Stimulated activated CD4-positive, alpha-beta T cell treated with anti-CD3 and anti-CD28 coated beads, TNF-alpha, amount 100 ng/mL, for 1 hour (primary cell): ENCODE data around the gene COBL.

Experiments
- DNase-seq, 3 donors: peaks; one replicate each; pipeline ENCODE4 v3.0.0-alpha.2; 2020; ENCODE audit warnings: low read depth in 3 of 3, low spot score in 1 of 3

COBL gene

DNA sequence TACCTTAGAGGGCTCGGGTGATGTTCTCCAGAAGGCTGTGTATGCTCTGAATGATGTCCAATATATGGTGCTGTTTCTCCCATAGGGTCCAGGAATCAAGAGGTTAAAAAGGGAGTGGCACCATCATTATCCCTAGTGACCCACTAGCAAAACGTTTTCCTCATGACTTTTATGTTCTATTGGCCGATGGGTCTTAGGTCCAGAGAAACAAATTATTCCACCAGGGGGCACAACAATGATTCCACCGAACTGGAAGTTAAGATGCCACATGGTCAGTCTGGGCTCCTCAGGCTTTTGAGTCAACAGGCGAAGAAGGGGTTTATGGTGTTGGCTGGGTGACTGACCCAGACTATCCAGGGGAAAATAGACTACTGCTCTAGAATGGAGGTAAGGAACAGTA is 256.1 kb downstream of the COBL start:
- DNase-seq: no peak

DNA sequence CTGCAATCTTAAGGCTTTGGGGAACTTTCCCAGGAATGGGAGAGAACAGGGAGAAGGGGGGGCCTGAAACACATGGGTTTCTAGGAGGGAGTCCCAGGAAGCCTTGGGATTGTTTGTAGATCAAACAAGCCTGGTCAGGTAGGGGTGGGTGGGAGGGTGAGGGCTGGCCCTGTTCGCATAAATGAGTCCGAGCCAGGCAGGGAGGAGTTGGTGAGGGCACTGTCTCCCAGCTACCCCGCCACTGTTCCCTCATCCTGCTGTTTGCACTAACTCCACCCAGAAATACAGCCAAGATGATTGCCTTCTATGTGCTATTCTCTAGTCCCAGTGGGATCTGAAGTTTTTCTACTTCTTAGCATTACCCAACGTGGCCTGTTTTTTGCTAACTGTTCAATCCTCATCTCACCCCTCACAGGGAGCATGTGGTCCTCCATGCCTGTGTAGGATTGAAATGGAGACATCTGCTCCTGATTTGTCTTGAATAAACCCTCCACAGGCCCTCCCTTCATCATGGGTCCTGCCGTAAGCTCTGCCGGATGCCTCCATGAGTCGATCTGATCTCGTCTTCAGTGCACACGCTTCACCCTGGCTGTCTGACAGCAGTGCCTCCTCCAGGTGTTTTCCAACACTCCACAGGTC is 257.0 kb downstream of the COBL start:
- no peak for DNase-seq

DNA sequence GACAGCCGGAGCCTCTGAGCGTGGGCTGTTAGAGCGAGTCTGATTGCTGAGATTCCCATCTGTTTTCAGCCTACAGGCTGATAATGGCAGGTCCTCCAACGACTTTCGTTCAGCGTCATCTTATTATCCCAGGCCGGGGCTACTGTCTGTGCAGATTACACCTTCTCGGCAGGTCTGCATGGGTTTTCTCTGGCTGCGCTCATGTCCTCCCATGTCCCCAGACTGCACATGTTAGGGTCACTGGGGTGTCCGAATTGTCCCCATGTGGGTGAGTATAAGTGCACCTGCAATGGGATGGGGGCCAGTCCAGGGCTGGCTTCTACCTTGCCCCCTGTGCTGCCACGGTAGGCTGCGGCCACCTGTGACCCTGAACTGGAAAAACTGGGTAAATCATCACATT is 257.8 kb downstream of the COBL start:
- DNase-seq: no peak

DNA sequence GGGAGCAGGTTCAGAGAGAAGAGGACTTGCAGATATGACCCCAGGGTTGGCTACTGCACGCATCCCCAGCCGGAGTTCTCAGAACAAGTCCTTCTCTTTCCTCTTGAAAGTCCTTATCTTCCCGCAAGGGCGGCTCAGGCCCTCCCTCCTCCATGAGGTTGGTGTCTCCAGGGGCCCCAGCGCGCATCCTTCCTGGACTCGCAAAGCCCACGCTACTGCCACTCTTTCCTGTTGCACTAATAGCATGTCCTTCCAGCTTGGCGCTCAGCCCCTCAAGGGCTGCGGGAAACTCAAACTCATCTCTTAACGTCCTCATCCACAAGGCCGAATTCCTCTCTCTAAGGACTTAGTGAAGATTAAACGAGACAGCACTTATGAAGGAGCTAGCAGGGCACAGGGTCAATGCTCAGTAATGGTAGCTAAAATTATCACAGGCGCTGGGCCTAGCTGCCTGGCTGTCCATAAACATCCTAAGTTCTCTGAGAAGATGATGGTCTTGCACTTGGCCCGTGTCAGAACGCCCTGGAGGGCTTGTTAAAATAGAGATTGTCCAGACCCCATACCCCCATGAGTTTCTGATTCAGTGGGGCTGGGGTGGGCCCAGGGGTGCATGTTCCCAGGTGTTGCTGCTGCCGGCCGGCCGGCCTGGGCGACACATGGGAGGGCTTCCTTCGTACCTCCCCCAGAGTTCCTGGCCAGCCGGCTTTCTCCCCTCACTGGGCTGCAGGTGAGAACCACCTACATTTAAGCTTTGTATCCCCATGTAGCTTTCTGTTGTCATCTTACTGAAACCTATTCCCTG is 261.4 kb downstream of the COBL start:
- no peak for DNase-seq

DNA sequence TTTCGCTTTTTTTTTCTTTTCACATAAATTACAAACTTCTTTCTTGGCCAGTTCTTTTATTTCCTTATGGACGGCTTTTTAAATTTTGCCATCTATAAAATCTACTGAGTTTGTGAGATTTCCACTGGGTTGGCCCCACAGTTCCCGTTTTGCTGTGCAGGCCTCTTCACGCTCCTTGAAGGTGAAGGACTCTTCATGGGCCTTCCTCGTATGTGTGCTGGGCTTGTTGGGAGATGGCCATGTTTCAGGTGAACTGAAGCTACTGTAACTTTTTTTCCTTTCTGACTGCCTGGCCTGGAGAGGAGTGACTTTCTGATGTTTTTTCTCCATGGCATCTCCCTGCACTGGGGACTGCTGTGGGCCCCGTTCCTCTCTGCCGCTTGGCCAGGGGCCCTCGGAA is 262.4 kb downstream of the COBL start:
- no peak for DNase-seq

DNA sequence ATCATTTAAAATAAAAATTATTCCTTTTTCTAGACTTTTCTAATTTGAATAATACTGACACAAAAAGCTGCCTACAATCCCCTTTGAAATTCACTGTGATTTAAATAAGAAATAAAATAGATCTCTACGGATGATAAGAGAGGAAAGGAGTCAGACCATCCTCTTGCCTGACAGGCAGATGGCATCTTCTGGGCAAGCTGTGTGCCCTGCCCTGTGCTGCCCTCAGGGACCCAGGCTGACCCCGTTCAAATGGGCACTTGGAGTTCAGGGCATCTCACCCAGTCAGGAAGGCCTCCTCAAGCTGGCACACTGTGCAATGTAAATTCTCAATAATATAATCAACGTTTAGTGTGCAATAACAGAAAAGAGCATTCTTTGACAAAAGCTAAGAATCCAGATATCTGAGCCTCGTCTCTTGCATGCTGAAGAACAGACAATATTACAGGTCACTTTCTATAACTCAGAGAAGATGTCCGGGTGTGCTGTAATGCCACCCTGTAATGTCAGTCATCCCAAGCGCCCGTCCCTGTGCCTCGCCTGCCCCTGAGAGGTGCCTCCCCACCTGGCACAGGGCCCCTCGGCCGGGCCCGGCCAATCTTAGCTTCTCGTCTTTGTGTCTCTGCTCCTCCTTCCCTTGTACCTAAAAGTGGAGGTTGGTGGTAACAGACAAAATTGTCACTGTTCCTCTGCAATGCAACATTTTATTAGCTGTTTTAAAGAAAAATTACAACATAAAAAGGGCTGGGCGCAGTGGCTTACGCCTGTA is 263.3 kb downstream of the COBL start:
- DNase-seq: no peak

DNA sequence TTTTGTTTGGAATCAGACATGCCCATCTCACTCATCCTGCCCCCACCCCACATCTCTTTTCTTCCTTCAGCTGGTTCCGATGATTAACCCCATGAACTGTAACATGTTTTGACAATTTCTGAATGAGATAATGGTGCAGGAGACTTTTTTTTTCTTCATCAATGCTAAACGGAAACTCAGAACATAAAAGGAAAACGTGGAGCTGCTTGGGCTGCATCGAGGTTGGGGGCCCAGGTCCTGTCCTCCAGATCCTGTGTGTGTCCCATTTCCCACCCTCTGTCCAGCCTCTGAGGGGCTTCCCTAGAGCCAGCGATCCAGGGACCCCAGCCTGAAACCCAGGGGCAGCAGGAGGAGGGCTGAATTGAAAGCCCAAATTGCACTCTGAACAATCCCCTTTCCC is 270.1 kb downstream of the COBL start:
- DNase-seq: no peak

DNA sequence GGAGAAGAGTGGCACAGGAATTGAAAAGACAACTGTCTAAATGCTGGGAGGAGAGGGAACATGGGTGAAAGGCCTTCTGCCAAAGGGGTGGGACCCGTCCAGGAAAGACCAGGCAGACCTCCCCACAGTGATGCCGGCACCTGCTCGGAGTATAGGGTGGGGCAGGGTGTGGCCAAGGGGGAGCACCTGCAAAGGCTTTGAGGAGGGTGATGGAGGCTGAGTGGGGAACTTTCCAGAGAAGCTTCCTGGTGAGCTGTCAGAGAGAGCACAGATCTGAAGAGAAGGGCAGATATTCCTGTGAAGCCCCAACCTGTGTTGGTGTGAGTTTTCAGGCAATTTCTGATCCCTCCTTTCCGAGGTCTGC is 270.5 kb downstream of the COBL start:
- DNase-seq: no peak

DNA sequence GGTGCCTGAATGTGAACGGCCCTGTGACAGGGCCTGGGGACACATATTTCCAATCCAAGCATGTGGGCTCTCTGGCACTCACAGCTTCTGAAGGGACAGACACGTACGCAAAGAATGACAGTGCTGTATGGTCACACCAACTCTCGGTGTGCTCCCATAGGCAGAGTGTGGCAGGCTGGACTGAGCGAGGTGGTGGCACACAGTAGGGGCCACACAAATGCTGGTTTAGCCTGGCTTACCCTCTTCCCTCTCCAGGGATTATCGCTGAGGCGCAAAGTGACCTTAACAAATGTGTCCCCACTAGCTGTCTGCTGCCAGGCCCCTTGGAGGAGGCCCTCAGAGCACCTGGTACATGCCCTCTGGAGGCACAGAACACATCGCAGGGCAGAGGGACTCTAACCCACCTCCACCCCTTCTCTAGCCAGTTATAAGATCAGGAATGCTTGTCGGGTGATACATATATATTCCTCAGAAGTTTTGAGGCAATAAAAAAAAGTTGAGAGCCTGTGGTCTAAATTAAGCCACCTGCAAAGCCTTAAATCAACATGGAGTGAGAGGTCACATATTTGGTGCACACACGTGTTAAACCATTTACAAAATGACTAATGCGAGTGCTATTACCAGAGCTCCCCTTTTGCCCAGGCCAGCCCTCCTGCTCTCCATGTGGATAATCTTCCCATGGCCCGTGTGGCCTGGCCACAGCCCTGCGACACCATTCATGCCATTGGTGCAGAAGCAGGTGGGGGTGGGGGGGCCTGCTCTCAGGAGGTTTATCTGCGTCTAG is 271.1 kb downstream of the COBL start:
- DNase-seq: no peak

DNA sequence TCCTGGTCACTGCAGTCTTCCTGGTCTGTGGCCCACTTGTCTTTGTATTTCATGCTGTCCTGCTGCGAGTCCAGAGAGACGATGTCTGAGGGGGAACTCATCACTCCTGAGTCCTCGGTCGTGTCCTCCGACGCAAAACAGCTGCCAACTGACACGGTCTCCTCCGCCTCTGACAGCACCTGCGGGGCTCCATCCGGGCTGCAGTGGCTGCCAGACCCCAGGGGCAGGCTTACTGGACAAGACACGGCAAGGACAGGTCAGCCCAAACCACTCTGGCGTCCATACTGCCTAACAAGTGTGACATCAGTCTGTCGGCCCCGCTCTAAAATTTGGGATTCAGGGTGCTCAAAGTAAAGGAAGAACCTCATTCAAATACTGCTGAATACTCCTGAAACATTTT is 273.1 kb downstream of the COBL start:
- DNase-seq: no peak

DNA sequence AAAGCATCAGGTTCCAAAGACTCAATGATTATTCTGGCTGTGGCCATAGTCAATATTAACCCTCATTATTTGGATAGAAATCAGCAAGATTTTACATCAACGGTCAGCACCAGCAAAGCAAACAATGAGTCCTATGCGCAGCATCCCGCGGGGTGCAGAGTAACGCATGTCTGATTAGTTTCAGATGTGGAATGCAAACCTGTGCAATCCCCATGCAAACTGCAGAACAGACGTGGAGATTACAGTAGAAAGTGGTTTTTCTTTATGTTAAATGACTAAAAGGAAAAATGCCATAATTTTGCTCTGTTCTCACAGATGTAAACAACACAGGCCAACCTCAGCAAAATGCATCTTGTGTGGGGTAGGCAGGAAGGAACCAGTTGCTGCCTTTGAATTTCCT is 275.8 kb downstream of the COBL start:
- DNase-seq: no peak

DNA sequence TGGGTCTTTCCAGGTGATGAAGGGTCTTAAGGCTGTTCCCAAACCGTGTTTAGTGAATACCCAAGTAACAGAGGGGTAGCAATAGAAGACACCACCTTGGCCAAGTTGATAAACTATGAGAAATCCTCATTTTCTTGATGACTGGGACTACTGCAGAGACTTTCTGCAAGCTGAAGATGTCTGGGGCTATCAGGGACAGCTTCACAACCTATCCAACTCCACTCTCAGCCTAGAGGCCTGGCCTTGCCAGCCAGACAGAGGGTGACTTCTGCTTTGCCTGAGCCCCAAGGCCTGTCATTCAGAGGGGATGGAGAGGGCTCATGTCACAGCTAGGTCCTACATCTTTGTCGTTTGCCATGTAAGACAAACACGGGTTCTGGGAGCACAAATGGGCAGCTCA is 278.0 kb downstream of the COBL start:
- no peak for DNase-seq

DNA sequence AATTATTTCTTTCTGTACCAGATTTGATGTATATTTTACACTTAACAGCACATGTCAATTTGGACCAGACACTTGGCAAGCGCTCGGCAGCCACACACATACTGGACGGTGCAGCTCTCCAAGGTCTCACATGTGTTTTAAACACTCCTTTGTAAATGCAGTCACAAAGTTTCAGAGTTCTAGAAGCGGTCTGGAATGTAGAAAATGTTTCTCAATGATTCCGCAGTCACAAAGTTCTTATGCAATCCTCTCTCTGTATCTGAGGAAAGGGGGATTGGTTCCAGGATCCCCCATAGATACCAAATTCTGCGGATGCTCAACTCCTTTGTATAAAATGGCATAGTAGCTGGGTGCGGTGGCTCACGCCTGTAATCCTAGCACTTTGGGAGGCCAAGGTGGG is 280.9 kb downstream of the COBL start:
- no peak for DNase-seq

DNA sequence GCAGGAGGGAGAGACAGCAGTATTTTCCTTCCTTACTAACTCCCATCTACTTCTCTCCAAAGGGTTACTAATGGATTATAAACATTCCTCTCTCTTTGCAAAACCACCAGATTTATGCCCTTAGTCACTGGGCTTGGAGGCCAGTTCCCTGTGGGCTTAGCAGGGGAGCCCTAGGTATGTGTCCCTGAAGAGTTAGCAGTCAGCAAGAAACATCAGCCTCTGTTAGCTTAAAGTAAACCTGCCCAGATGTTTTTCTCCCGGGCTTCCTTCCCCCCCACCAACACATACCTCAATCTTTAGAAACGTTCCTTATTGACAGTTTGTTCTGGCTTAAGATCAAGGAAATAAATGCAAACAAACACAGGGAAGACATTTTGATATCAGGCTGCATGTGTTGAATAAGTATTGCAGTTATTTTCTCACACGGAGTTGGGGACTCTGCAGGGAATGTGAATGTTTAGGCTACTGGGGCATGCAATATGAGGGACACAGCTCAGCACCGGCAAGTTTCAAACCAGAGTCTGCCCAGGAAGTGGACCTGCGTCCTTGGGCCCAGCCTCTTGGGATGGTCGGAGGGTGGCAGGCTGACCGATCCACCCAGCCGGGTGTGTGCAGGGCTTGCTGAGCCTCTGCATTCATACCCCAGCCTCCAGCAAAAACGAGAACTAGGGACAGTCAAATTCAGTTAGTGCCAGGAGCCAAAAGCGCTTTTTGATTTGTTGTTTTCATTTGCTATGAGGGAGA is 281.9 kb downstream of the COBL start:
- DNase-seq: no peak

DNA sequence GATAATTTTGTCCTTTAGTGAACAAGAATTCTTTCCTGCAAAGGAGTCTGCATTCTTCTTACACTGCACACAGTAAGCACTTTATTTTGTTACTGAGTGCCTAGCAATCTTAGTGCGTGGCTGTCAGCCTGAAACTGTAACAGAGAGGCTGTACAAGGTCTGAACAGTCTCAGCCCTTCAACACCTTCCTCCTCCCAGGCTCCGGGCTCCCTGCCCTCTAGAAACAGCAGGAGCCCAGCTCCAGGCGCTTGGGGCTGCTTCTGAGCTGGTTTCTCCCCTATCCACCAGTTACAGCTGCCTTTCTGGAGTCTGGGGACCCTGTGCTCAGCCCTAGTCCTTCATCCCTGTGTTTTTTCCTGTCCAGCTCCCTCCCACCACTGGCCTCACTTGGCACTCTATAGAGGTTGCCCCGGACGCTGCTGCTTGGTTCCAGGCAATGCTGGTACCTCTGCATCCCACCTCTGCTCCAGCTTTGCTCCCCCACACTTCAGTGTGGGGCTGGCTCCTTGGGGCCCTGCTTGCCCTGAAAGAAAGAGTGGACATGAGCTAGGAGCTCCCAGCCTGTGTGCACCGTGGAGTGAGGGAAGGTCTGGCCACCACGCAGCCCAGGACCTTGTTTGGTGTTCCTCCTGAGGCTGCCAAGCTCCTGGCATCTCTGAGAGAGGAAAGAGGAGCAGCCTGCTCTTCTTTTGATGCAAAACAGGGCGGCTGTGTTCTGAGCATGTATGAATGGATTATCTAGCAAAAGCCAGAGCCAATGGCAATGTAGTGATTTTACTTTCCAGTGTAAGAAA is 282.7 kb downstream of the COBL start:
- no peak for DNase-seq

DNA sequence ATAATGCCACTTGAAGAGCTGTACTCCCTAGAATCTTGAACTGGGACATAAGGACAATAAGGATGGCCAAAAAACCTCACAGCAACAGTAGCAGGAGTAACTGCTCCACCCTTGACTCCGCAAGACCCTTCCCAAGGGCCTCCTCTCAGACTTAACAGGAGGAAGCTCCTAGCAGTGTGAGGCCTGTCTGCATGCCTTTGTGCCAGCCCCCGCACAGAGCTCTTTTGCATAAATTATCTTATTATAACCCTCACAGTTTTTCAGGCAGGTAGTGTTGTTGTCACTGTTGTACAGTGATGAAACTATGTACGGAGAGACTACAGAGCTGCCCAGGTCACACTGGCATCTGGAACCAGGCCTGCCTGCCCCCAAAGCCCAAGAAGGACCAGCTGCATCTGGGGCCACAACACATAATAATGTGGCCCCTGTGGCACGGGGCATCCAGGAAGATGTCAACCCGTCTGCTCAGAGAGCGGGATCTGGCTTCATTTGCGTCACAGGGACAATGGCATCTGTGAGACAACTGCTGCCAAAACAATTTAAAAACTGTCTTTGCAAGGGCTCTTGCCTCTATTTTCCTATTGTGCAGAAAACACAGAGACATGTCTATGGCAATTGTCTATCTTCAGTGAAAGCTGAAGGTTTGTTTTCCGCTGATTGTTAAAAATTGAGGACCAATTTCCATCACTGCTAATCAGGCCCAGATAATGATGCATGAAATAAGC is 284.7 kb downstream of the COBL start:
- DNase-seq: no peak

DNA sequence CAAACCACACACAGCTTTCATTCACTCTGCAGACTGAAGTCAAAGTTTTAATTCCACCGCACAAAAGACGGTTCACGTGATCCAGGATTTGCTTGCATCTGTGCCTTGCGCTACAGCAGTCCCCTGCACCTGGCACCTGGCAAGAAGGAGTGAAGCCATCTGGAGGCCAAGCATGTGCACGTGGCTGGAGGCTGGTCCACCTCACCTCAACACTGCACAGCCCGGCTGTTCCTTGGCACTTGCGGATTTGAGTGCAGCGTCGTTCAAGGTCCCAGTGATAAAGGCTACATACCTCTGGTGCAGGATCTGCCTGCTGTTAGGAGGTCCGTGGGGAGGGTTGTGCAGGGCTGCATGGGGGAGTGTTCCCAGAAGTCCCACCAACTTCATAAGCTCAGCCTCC is 285.4 kb downstream of the COBL start:
- no peak for DNase-seq

DNA sequence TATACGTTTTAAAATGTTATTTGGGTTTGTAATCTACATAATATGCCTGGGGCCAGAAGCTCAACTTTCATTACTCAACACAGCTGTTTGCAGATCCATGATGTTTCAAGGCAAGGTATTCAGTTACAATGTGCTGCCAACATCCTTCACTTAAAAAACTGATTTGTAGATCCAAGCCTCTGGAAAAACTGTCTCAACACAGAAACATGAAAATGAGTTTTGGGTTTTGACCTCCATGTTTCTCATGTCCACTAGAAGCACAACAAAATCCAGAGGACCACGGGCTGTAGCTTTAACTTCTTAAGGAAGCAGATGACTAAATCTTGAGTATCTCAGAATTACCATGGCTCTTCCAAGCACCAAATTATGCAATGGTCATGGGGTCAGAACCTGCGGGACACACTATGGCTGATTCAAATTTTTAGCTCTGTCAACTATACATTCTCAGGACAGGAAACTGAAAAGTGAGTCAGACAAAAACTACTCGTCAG is 286.9 kb downstream of the COBL start:
- no peak for DNase-seq

DNA sequence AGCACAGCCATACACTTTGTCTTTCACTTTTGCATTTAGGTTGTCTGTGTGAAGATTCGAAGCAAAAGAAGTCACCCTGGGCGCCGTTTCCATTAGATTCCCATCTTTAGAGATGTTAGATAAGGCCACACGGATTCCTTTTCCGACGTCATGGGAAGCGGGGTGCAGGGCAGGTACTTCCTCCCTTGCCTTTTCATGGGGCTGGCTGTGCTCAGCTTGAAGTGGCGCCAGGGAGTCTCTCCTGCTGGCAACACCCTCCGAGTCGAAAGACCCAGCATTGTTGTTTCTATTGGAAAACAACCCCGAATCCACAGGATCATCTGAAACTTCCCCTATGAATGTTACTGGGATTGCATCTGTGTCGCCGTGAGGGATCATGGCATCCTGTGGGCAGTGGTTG is 287.5 kb downstream of the COBL start:
- no peak for DNase-seq
